HG03457 (cell line): Measurements from ENCODE around the gene SAMD1.
"Not testable (repeated sequence)": the region's sequence is repeated elsewhere in the genome, so short reads cannot be mapped to it uniquely, and the experiment has no call there.

Experiments
- ATAC-seq: cut with Tn5 transposase; IDR thresholded peaks from one replicate; pipeline ENCODE4 v1.9.1; 2021; ENCODE audit warnings: moderate number of reproducible peaks; ENCODE audit not compliant: unreplicated experiment

Gene SAMD1

DNA sequence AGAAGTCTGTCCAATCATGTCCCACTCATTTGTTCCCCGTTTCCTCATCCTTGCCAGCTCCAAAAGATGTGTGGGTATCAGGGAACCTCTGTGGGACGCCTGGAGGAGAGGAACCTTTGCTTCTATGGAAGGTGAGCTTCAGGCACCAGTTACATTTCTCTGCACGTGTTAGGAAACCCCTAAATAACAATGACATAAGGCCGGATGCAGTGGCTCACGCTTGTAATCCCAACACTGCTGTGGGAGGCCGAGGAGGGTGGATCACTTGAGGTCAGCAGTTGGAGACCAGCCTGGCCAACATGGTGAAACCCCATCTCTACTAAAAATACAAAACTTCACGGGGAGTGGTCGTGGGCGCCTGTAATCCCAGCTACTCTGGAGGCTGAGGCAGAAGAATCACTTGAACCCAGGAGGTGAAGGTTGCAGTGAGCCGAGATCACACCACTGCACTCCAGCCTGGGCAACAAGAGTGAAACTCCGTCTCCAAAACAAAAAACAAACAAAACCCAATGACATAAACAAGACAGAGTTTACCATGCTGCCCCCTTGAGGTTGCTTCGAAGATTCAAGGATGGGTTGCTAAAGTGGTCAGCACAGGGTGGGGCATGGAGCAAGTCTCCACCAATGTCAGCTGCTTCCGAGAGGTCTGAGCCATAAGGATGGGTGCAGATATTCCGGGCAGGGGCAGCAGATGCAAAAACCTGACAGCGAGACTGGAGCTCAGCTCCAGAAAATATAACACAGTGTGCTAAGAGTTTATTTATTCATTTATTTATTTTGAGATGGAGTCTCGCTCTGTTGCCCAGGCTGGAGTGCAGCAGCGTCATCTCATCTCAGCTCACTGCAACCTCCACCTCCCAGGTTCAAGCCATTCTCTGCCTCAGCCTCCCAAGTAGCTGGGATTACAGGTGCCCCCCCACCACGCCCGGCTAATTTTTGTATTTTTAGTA is 47.6 kb downstream of the SAMD1 start:
- ATAC-seq: not testable (repeated sequence)

DNA sequence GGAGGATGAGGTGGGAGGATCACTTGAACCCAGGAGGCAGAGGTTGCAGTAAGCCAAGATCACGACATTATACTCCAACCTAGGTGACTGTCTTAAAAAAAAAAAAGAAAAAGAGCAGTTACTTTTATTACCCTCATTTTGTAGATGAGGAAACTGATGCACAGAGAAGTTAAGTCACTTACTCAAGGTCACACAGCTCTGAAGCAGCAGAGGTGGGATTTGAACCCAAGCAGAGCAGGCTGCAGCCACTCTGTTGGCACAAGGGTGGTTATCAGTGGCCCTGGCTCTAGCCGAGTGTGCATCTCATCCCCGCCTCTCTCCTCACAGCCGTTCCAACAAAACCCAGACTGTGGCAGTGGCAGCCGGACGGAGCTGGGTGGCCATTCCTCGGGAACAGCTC is 51.4 kb downstream of the SAMD1 start:
- no peak for ATAC-seq
